Bronchial epithelial cell (primary cell): ENCODE data around the gene M1AP. TPM values are rescaled to one million over a fixed set of nuclear protein-coding genes. Genes with fewer than 3 reads are reported as not detected.
A peak's percentile ranks its signal among the peaks of the same experiment; 100 is the strongest.

Experiments
- DNase-seq: peaks from one replicate; pipeline ENCODE4 v3.0.0-alpha.2; 2010; ENCODE audit warnings: low read depth
- FAIRE-seq: peaks from 2 replicates; lab custom pipeline; 2011; peaks lifted over from hg19 to GRCh38; lab: Jason Lieb, UNC
- H3K27me3 ChIP-seq: 2 replicates; pipeline ENCODE4 v1.5.1; 2011; ENCODE audit warnings: low read length; ENCODE audit not compliant: control insufficient read depth, insufficient read depth
- H3K36me3 ChIP-seq: 2 replicates; pipeline ENCODE4 v1.5.1; 2011; ENCODE audit warnings: low read length; ENCODE audit not compliant: control insufficient read depth, insufficient read depth
- H3K4me3 ChIP-seq: 2 replicates; pipeline ENCODE4 v1.5.1; 2011; ENCODE audit warnings: mild to moderate bottlenecking, low read depth, low read length, control low read depth
- CTCF ChIP-seq: IDR thresholded peaks from 2 replicates; pipeline ENCODE4 v1.5.1; 2011; ENCODE audit warnings: mild to moderate bottlenecking, moderate library complexity, low read length, control low read depth, inconsistent platforms; ENCODE audit not compliant: insufficient read depth, severe bottlenecking
- total RNA-seq: library from RNA; depleted of rRNA; stranded (reverse); fragments of >200 nt; gene quantifications from 2 replicates; pipeline ENCODE4 v1.2.1, GENCODE V29; 2014

Gene M1AP
- total RNA-seq, 1 donor from 2014 or later = 0.53 TPM

DNA sequence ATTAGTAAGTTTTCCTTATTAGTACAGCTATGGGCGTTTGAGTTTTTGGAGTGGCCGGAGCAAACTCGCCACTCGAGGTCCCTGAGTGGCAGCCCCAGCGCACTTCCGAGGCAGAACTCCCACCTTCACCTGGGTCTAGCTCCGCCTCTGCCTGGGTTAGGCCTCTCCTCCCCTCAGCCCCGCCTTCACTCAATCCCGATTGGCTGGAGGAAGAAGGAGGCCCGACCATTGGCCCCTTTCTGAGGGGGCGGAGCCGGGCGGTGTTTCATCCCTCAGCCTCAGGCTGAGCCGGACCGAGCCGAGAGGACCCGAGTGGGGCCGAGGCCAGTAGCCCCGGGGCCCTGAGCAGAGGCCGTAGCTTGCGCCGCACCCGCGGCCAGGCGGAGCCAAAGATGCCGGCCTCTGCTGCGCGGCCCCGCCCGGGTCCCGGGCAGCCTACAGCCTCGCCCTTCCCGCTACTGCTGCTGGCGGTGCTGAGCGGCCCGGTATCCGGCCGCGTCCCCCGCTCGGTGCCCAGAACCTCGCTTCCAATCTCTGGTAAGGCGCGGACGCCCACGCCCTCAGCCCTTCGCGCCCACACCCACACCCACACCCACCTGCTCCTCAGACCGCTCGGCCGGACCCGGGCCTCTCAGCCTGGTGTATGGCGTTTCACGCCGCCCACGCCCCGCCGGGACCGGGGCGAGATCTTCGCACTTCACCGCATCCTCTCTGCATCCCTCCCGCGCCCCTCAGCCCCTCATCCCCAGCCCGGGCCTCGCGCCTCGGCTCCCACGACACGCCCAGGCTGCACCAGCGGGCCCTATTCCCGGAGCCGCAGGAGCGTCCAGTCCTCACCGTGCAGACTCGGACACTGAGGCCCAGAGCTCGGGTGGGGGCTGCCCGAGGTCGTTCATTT lies 6.1 kb upstream of the M1AP start, which contains the start of gene SEMA4F:
Gene SEMA4F (plus strand): TSS at position 263 of the 898 bp plus-strand sequence. CDS start 130 bp downstream, at position 393.
- Histone ChIP-seq H3K4me3 (peak within 1 kb of the TSS; percentile 69), H3K36me3 (no peaks in the 10 kb centered on the region), H3K27me3 (no peaks in the 10 kb centered on the region)
- no peak for TF ChIP-seq CTCF
- no peak for FAIRE-seq
- peak; percentile 92 for DNase-seq

- TF ChIP-seq CTCF = no peak
- Histone ChIP-seq H3K27me3 (no peaks in the 10 kb centered on the region), H3K36me3 (no peaks in the 10 kb centered on the region), H3K4me3 (peak overlapping the region; percentile 69)
- no peak for DNase-seq
- no peak for FAIRE-seq
Measured at GRCh38 chr2:74653589-74653984, 5.5 kb upstream of the M1AP start.

- H3K36me3 ChIP-seq = no peaks in the 10 kb centered on the region
- no peak overlapping the region for H3K4me3 ChIP-seq
- no peaks in the 10 kb centered on the region for H3K27me3 ChIP-seq
- DNase-seq (no peak), FAIRE-seq (no peak)
- no peak for TF ChIP-seq CTCF
Measured at GRCh38 chr2:74646834-74647482, 1.2 kb downstream of the M1AP start.

- Histone ChIP-seq H3K36me3 (no peaks in the 10 kb centered on the region), H3K27me3 (no peaks in the 10 kb centered on the region), H3K4me3 (no peak overlapping the region)
- DNase-seq (no peak), FAIRE-seq (no peak)
- TF ChIP-seq CTCF = no peak
Measured at GRCh38 chr2:74646201-74646600, 1.9 kb downstream of the M1AP start.

- FAIRE-seq (no peak), DNase-seq (no peak)
- no peaks in the 10 kb centered on the region for H3K27me3 ChIP-seq
- no peak for TF ChIP-seq CTCF
- no peak overlapping the region for H3K4me3 ChIP-seq
- no peaks in the 10 kb centered on the region for H3K36me3 ChIP-seq
Measured at GRCh38 chr2:74645344-74645743, 2.8 kb downstream of the M1AP start.
